ENCODE data around the gene DHCR7.

DNA sequence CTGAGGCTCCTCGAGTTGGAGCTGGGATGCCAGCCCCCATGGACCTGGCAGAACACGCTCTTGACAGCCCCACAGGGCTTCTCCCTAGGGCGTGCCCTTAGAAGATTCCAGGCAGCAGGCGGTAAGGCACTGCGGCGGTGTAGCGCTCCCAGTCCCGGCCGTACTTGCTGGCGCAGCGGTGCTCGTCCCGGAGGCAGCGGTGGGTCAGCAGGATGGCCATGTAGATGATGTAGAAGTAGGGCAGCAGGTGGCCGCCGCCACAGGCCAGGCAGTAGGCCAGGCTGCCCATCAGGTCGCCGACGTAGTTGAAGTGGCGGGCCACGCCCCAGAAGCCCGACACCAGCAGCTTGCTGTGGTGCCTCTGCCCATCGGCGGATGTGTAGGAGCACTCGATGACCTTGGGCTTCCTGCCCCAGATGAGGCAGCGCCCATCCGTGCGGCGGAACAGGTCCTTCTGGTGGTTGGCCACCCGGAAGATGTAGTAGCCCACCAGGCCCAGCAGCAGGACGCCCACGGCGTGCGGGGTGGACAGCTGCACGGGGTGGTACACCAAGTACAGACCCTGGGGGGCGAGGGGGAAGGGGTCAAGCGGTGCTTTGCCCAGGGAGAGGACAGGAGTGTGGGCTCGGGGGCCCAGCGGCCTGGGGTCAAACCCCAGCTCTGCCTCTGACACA is 12.8 kb downstream of the DHCR7 start:
- TF ChIP-seq, protein P1, sequence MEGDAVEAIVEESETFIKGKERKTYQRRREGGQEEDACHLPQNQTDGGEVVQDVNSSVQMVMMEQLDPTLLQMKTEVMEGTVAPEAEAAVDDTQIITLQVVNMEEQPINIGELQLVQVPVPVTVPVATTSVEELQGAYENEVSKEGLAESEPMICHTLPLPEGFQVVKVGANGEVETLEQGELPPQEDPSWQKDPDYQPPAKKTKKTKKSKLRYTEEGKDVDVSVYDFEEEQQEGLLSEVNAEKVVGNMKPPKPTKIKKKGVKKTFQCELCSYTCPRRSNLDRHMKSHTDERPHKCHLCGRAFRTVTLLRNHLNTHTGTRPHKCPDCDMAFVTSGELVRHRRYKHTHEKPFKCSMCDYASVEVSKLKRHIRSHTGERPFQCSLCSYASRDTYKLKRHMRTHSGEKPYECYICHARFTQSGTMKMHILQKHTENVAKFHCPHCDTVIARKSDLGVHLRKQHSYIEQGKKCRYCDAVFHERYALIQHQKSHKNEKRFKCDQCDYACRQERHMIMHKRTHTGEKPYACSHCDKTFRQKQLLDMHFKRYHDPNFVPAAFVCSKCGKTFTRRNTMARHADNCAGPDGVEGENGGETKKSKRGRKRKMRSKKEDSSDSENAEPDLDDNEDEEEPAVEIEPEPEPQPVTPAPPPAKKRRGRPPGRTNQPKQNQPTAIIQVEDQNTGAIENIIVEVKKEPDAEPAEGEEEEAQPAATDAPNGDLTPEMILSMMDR (IDR thresholded peaks at IDR 0.05), result no peak
- TF ChIP-seq, protein P2, sequence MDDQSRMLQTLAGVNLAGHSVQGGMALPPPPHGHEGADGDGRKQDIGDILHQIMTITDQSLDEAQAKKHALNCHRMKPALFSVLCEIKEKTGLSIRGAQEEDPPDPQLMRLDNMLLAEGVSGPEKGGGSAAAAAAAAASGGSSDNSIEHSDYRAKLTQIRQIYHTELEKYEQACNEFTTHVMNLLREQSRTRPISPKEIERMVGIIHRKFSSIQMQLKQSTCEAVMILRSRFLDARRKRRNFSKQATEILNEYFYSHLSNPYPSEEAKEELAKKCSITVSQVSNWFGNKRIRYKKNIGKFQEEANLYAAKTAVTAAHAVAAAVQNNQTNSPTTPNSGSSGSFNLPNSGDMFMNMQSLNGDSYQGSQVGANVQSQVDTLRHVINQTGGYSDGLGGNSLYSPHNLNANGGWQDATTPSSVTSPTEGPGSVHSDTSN (IDR thresholded peaks at IDR 0.05), result no peak
- no peak for TF ChIP-seq RAD21 (conservative IDR thresholded peaks at IDR 0.05 in 1 of 2, IDR thresholded peaks at IDR 0.05 in 1 of 2)
- no peak for TF ChIP-seq KDM1A (IDR thresholded peaks at IDR 0.05; ENCODE audit: low read depth)
- no peak for TF ChIP-seq POLR2A (IDR thresholded peaks at IDR 0.05; ENCODE audit: low read length)
- no peak for TF ChIP-seq MAX (IDR thresholded peaks at IDR 0.05)
- no peak for TF ChIP-seq PHF8 (IDR thresholded peaks at IDR 0.05; ENCODE audit: borderline replicate concordance, low read depth)
- no peak for TF ChIP-seq RCOR1 (IDR thresholded peaks at IDR 0.05; ENCODE audit: low read depth, low read length)
- no peak for TF ChIP-seq EP300 (IDR thresholded peaks at IDR 0.05)
